ENCODE results near the gene UBL4B. TPM values are rescaled to one million over a fixed set of nuclear protein-coding genes. Genes with fewer than 3 reads are reported as not detected.
A peak's percentile ranks its signal among the peaks of the same experiment; 100 is the strongest.

The UBL4B gene, protein sequence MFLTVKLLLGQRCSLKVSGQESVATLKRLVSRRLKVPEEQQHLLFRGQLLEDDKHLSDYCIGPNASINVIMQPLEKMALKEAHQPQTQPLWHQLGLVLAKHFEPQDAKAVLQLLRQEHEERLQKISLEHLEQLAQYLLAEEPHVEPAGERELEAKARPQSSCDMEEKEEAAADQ
- not detected in 2 replicates for total RNA-seq

DNA sequence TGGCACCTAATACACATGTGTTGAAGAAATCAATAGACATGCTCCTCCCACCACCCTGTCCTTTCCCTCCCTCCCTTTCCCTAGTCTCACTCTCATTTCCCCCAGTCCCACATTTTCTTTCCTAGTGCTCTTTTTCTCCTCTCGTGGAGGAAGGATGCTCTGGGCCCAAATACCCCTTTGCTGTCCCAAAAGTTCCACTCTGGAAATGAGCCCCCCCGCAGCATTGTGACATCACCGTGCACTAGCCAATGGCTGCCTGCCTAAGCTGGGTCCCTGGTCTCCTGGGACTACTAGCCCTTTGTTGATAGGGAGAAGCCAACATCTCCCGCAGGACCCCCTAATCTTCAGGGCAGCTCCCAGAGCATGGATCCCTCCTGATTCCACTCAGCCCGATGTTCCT lies at the start of gene UBL4B:
Gene UBL4B (plus strand): TSS at position 301 of the 400 bp plus-strand sequence. CDS start 92 bp downstream, at position 393.
- no peak for DNase-seq (ENCODE audit: low spot score)
- no peaks in the 10 kb centered on the region for H3K36me3 Mint-ChIP-seq (ENCODE audit: low read depth)
- H3K9me3 Mint-ChIP-seq = no peaks in the 10 kb centered on the region
- H3K27ac Mint-ChIP-seq = no peak within 1 kb of the TSS
- H3K27me3 Mint-ChIP-seq (ENCODE audit: insufficient read depth) = peaks cover 17% of the 10 kb centered on the region
- intact Hi-C loops (cut with micrococcal nuclease) = no loop called here
- H3K4me1 Mint-ChIP-seq (ENCODE audit: low read depth) = no peaks in the 10 kb centered on the region
- H3K4me3 Mint-ChIP-seq = no peak within 1 kb of the TSS

DNA sequence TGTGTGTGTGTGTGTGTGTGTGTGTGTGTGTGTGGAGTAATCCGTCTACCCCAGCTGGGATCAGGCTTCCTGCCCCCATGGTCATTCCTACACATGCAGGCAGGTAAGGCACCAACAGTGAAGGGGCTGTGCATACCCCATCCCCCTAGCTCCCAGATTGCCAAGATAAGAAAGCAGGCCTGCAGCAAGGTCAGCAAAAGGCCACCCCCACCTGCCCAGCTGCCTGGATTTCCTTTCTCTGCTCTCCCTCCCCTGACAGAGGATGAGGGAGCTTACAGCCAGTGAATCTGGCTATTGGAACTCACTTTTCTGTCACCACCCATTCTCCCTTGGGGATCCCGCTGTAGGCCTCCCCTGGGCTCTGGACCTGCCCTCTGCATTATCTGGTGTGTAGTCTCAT lies 49.6 kb upstream of the UBL4B start:
- DNase-seq (ENCODE audit: low spot score) = no peak
- H3K36me3 Mint-ChIP-seq (ENCODE audit: low read depth) = peaks cover 12% of the 10 kb centered on the region
- H3K27me3 Mint-ChIP-seq (ENCODE audit: insufficient read depth) = peaks cover 20% of the 10 kb centered on the region
- intact Hi-C loops (cut with micrococcal nuclease) = no loop called here
- H3K4me3 Mint-ChIP-seq = no peak overlapping the region
- no peaks in the 10 kb centered on the region for H3K9me3 Mint-ChIP-seq
- H3K27ac Mint-ChIP-seq = no peak overlapping the region
- peaks cover 6% of the 10 kb centered on the region for H3K4me1 Mint-ChIP-seq (ENCODE audit: low read depth)

DNA sequence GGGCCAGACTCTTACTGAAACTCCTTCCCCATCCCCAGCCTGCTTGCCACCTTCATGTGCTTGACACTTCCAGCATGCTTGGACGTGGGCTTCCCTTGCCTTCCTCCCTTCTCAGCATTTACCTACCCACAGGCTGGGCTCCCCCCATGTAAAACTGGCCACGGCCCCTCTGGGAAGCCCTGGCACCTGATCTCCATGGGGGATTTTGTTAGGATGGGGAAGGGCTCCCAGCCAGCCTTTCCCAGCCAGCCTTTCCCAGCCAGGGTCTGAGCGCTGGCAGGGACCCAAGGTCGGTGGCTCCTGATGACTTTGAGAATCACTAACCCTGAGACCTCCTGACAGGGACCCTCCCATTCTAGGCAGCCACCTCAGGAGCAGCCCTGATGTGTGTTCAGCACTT lies 48.5 kb upstream of the UBL4B start:
- Mint-ChIP-seq H3K27ac (no peak overlapping the region), H3K27me3 (ENCODE audit: insufficient read depth) (peaks cover 28% of the 10 kb centered on the region)

GRCh38 chr1:110064576-110065337 lies 47.5 kb upstream of the UBL4B start:
- no peak overlapping the region for H3K27ac Mint-ChIP-seq
- no peak for DNase-seq (ENCODE audit: low spot score)
- intact Hi-C loops (cut with micrococcal nuclease) = no loop called here
- H3K4me3 Mint-ChIP-seq = no peak overlapping the region
- H3K9me3 Mint-ChIP-seq = no peaks in the 10 kb centered on the region
- peaks cover 18% of the 10 kb centered on the region for H3K4me1 Mint-ChIP-seq (ENCODE audit: low read depth)
- H3K36me3 Mint-ChIP-seq (ENCODE audit: low read depth) = peaks cover 14% of the 10 kb centered on the region
- peaks cover 34% of the 10 kb centered on the region for H3K27me3 Mint-ChIP-seq (ENCODE audit: insufficient read depth)

More for the DNA sequence above, 48.5 kb upstream of the UBL4B start:
- no peaks in the 10 kb centered on the region for H3K9me3 Mint-ChIP-seq
- intact Hi-C loops (cut with micrococcal nuclease) = no loop called here
- peaks cover 18% of the 10 kb centered on the region for H3K4me1 Mint-ChIP-seq (ENCODE audit: low read depth)
- peaks cover 14% of the 10 kb centered on the region for H3K36me3 Mint-ChIP-seq (ENCODE audit: low read depth)
- H3K4me3 Mint-ChIP-seq = no peak overlapping the region
- DNase-seq (ENCODE audit: low spot score) = no peak

DNA sequence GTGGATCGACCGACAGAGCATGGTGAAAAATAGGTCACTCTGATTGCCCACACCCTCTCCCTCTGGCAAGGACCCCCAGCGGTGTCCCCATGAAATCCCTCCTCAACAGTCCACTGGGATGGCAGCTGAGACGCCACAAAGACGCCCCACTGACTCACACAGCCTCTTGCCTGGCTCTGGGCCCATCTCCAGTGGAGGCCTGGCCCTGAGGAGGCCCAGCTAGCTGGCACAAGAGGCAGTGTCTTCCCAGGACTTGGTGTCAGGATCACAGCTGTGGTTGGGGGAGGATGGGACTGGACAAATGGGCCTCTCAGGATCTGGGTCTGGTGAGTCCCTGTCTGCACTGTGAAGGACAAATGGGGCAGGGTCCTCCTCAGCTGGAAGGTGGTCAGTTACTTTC lies 46.4 kb upstream of the UBL4B start:
- no peak for DNase-seq (ENCODE audit: low spot score)
- Mint-ChIP-seq H3K4me3 (no peak overlapping the region), H3K36me3 (ENCODE audit: low read depth) (peaks cover 9% of the 10 kb centered on the region), H3K9me3 (no peaks in the 10 kb centered on the region), H3K27me3 (ENCODE audit: insufficient read depth) (peaks cover 37% of the 10 kb centered on the region), H3K4me1 (ENCODE audit: low read depth) (peaks cover 12% of the 10 kb centered on the region), H3K27ac (no peak overlapping the region)
- intact Hi-C loops (cut with micrococcal nuclease) = no loop called here

DNA sequence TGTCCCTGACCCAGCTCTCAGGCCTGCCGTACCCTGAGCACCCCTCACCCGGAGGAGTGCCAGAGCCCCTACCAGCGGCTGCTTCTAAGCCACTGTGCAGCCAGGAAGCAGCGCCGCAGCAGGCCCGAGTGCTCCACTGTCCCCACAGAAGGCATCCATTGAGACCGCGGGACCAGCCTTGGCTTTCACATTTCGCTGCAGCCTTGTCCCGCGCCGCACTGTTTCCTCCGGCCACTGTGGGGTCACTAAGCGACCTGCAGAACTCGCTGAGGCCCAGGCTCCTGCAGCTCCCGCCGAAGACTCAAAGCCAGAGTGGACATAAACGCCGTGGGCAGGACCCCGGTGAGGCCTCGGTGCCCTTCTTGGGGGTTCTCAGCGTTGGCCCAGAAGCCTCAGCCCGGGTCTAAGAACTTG lies 44.8 kb upstream of the UBL4B start:
- peaks cover 12% of the 10 kb centered on the region for H3K4me1 Mint-ChIP-seq (ENCODE audit: low read depth)

GRCh38 chr1:110067893-110068645 lies 44.2 kb upstream of the UBL4B start:
- H3K27ac Mint-ChIP-seq = peak overlapping the region; percentile 85
- H3K4me3 Mint-ChIP-seq = peak overlapping the region; percentile 53
- H3K36me3 Mint-ChIP-seq (ENCODE audit: low read depth) = peaks cover 7% of the 10 kb centered on the region
- peaks cover 12% of the 10 kb centered on the region for H3K4me1 Mint-ChIP-seq (ENCODE audit: low read depth)
- DNase-seq (ENCODE audit: low spot score) = no peak
- intact Hi-C loops (cut with micrococcal nuclease) = no loop called here
- no peaks in the 10 kb centered on the region for H3K9me3 Mint-ChIP-seq
- H3K27me3 Mint-ChIP-seq (ENCODE audit: insufficient read depth) = peaks cover 57% of the 10 kb centered on the region

More for the DNA sequence above, 44.8 kb upstream of the UBL4B start:
- intact Hi-C loops (cut with micrococcal nuclease) = no loop called here
- Mint-ChIP-seq H3K36me3 (ENCODE audit: low read depth) (peaks cover 7% of the 10 kb centered on the region), H3K9me3 (no peaks in the 10 kb centered on the region), H3K27ac (no peak overlapping the region), H3K4me3 (no peak overlapping the region), H3K27me3 (ENCODE audit: insufficient read depth) (peaks cover 53% of the 10 kb centered on the region)
- no peak for DNase-seq (ENCODE audit: low spot score)

DNA sequence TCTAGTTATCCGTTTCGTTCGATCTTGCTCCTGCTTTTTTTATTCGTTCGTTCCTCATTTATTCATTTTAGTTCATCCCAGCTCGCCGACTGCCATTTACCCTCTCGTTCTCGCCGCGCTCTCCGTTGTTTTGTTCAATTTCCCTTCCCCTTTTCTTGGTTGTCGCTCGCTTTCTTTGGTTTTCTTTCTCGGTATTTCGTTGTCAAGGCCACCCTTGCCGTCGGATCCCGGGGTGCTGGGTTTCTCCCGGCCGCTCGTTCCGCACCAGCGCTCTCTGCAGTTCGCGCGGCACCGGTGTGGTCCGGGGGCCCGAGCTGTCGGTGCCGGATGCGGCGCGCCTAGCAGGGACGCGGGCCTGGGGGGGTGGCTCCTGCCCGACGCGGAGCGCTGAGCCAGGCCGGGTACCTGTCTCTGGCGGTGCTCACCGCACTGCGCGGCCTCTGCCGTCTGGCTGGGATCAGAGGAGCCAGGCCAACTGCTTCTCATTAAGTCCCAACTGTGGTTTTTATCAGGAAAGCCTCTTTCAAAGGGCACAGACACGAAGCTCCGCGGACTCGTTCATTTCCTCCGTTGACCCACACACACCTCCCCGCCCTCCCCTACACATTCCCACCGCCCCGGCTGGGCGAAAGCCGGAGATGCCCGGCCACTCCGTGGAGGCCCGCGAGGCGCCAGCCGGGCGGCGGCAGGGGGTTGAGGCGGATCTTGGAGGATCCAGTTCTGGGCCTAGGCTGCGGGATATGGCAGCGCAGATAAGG lies 43.4 kb upstream of the UBL4B start:
- intact Hi-C loops (cut with micrococcal nuclease) = loop anchor here (1.0 kb wide), 1 partner anchor 14 kb away; no protein-coding TSS in a partner anchor
- H3K9me3 Mint-ChIP-seq = no peaks in the 10 kb centered on the region
- H3K4me1 Mint-ChIP-seq (ENCODE audit: low read depth) = peaks cover 12% of the 10 kb centered on the region
- H3K36me3 Mint-ChIP-seq (ENCODE audit: low read depth) = peaks cover 7% of the 10 kb centered on the region
- H3K27ac Mint-ChIP-seq = peak overlapping the region; percentile 85
- DNase-seq (ENCODE audit: low spot score) = no peak
- H3K27me3 Mint-ChIP-seq (ENCODE audit: insufficient read depth) = peaks cover 64% of the 10 kb centered on the region
- H3K4me3 Mint-ChIP-seq = peak overlapping the region; percentile 53

DNA sequence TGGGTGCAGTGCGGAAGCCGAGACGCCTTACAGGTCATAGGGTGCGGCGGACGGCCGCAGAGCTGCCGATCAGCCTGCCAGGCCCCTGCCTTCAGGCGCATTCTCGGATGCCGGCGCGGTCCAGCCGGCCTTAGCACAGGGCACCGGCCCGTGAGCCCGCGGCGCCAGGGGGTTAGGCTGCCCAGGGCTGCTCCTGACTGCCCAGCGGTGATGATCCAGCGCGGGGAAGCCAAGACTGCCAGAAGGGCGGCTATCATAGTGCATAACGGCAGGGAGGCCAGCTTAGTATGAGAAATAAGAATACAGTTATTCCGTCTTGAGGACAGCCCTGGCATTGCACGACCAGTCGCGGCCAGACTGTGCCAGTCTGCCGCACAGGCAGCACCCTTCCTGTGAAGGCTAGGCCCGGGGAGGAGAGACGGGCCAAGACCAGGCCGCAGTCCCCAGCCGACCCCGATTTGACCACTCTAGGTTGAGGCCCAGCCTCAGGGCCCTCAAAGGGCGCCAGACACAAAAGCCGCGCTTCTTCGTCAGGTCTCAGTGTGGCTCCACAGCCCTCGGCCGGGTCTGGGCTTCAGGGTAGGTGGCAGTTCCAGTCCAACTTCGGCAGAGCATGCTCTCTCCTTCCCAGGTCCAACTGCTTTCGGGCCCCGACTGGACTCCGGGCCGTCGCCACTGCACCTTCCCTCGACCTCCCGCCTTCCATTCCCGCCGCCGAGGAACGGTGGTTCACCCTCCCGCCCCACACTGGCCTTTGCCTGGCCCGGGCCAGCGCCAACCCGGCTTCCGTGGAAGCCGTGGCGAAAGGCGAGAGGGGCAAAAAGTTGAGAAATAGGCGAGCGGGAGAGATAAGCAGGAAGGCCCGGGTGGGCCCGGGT lies 42.6 kb upstream of the UBL4B start:
- Mint-ChIP-seq H3K4me1 (ENCODE audit: low read depth) (peaks cover 12% of the 10 kb centered on the region), H3K36me3 (ENCODE audit: low read depth) (peaks cover 7% of the 10 kb centered on the region), H3K9me3 (no peaks in the 10 kb centered on the region), H3K27me3 (ENCODE audit: insufficient read depth) (peaks cover 70% of the 10 kb centered on the region), H3K4me3 (no peak overlapping the region), H3K27ac (no peak overlapping the region)
- intact Hi-C loops (cut with micrococcal nuclease) = loop anchor here (1.0 kb wide), 1 partner anchor 14 kb away; no protein-coding TSS in a partner anchor
- DNase-seq (ENCODE audit: low spot score) = no peak

DNA sequence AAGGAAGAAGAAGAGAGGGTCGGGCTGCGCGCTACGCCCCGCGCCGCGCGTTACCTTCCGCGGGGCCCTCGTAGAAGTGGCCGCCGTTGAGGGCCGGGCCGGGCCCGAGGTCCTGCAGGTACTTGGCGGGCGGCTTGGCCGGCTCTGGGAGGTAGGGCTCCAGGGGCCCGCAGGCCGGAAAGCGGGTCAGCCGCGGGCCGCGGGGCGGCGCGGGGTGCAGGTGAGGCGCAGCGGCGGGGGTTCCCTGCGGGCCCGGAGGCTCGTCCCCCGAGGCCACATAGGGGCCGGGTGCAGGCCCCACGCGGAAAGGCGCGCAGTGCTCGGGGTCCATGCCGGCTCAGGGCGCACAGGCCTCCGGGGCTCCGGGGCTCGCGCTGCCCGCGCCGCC lies 42.0 kb upstream of the UBL4B start:
- Mint-ChIP-seq H3K27me3 (ENCODE audit: insufficient read depth) (peaks cover 75% of the 10 kb centered on the region), H3K36me3 (ENCODE audit: low read depth) (peaks cover 7% of the 10 kb centered on the region), H3K9me3 (no peaks in the 10 kb centered on the region), H3K4me3 (no peak overlapping the region), H3K27ac (no peak overlapping the region), H3K4me1 (ENCODE audit: low read depth) (peaks cover 12% of the 10 kb centered on the region)
- DNase-seq (ENCODE audit: low spot score) = no peak
- intact Hi-C loops (cut with micrococcal nuclease) = no loop called here

DNA sequence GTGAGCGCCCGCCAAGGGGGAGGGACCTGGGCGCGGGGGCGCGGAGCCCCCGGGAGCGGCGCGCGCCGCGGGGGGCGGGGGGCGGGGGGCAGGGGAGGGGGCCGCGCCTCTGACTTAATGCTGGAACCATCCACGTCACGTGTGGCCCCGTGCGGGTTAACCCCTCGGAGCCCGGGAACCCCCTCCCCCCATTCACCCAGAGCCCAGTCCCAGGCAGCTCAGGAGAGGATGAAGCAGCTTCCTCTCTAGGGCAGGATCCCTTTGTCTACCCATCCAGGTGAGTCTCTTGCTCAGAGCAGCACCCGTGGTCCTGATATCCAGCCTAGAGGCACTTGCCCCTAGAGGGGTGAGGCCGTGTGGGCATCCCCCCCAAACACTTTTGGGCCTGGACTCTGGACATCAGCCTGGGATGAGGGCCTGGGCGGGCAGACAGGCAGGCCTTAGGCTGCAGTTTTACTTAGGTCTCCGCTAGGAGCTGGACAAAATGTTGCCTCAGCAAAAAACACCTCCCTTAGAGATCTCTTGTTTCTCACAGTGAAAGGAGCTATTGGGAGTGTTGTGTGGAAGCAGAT lies 41.5 kb upstream of the UBL4B start, which contains the start of gene ALX3:
Gene ALX3 (minus strand): TSS at position 2 of the 572 bp plus-strand sequence. CDS start 60 bp downstream, outside the sequence.
- peaks cover 76% of the 10 kb centered on the region for H3K27me3 Mint-ChIP-seq (ENCODE audit: insufficient read depth)
- no peaks in the 10 kb centered on the region for H3K9me3 Mint-ChIP-seq
- peaks cover 7% of the 10 kb centered on the region for H3K36me3 Mint-ChIP-seq (ENCODE audit: low read depth)
- DNase-seq (ENCODE audit: low spot score) = no peak
- H3K4me3 Mint-ChIP-seq = no peak within 1 kb of the TSS
- H3K27ac Mint-ChIP-seq = no peak within 1 kb of the TSS
- intact Hi-C loops (cut with micrococcal nuclease) = no loop called here
- H3K4me1 Mint-ChIP-seq (ENCODE audit: low read depth) = peaks cover 12% of the 10 kb centered on the region
